HG02588 (cell line): ENCODE measurements around the gene NAV2.

Experiments used
- ATAC-seq: cut with Tn5 transposase; IDR thresholded peaks from one replicate; pipeline ENCODE4 v1.9.1; 2021; ENCODE audit warnings: mild to moderate bottlenecking, moderate library complexity; ENCODE audit not compliant: unreplicated experiment

The NAV2 gene

DNA sequence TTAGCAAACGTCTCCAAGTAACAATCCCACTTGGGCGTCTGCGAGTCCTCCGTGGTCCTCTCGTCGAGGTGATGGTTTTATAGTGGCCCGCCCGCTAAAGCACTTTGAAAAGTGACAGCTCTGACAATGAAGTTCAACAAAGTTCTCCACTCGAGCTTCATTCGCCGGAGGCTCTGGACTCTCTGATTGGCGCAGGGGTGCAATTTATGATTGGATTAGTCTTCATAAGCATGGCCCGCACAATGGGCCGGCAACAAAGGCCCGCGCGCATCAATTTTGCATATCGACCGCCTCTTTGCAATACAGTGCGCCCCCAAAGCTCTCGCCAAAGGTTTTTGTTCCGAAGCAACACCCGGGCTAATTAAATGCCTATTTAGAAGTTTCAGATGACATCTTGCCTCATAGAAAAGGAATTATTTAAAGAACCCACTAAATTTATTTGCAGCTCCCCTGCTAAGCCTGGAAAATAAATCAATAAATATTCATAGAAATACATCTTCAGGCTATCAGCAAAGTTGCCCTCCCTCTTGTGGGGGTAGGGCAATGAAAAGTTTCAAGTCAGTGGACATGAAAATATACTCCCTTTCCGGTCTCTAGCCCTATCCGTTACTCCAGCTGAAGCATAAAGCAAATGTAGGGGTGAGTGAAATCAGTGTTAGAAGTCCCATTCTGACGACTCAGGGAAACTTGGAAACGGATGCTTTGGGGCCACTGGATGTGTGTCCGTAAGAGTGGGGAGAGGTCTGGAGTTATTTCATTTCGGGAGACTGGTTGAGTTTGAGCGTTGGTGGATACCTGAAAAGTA, 448.0 kb downstream of the NAV2 start, which contains the start of gene DBX1:
TSS of gene DBX1 (minus strand) at position 51 of the 805 bp plus-strand sequence. CDS start 151 bp downstream, outside the sequence.
- no peak for ATAC-seq

DNA sequence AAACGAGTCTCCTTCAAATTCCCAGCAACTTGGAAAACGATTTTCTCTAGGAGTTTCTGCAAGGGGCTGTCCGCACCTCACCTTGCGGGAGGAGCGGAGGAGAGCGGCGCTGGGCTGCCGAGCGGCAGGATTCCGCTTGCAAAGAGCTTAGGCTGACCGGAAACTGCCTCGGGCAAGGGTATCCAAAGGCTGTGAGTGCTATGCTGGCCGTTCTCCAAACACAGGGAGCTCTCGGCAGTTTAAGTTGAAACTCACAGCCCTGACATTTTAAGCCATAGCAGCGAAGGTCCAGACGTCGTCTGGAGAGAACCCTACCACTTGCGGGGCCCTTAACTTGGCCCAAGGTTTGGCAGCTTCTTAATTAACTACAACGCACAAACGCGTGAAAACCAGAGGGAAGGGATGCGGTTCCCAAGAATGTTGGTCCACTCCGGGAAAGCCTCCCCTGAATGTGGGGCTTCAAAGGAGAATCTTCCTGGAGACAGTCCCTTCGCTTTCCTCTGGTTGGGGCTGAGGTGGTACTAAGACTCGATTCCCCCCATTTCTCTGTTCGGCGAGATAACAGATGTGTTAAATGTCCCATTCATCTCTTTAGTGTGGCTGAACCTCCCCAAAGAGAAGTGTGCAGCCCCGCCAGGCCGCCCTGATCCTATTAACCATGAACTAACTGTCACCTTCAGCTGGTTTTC, 448.7 kb downstream of the NAV2 start:
- ATAC-seq: no peak

DNA sequence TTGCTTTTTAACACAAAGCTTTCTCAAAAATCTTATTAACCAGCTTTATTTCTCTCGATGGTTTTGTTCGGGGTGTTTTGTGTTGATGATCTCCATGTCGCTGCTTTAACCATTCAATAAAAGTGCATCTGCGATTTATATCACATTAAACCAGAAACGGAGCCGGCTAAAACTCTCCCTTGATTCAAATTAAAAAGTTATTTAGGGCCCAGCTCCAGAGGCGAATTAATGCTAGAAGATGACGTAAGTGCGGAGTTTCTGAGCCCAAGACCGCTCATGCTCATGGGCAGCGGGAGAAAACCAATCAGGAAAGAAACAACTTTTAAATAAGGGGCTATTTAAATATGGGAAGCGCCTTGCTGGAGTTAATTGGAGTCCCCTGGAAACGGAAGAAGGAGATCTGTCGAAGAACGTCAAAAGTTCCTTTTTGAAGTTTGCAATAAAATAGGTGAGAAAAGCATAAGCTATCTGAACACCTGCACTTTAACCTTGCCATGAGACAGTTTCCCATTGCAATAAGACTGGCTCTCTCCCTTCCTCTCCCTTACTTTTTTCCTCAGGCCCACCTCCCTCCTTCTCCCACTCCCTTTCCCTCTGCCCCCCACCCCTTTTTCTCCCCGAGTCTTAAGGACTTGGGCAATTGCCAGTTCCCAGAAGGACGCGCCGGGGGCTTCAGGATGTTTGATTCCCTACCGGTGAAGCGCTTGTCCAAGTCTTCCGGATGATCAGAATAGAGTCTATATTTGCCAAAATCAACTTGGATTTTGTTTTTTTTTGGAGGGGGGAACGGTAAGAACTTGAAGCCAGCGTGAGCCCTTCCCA, 449.5 kb downstream of the NAV2 start:
- no peak for ATAC-seq

DNA sequence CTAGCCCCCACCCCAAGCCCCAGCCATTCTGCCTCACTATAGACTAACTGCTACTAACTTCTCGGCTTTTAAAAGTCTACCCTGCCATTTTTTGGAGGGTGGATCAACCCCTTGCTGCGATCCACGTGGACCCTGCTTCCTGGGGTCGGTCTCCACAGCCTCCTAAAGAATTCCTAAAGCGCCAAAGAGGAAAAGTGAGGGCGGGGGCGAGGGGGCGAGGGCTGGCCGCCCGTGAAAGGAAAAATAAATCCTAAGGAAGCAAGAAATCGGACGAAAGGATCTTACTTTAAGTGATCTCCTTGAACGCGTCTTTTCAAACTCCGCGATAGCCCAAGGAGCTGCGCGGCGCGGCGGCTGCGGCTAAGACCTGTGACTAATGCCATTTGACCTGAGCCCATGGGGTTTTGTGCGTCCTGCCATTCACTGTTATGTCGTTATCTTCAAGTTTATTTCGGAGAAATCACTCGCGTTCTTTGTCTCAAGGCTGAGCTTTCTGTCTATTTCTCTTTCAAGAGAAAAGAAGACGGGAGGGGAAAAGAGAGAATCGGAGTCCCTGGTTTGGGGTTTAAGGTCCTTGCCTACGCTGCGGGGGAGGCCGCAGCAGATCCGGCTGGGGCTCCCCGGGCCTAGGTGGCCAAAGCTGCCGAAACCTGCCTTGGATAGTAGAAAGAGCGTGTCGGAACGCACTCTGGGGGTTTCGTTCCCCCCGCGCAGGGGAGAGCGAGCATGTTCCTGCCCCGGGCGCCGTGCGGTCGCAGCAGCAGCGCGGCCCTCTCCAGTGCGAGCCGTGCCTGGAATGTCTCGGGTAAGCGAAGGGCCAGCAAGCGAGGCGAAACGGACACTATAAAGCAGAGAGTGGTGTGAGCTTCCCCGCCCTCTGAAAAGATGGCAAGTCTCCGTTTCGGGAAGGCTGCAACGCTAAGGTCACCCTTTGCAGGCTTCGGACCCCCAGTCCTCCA, 450.5 kb downstream of the NAV2 start:
- ATAC-seq: no peak

DNA sequence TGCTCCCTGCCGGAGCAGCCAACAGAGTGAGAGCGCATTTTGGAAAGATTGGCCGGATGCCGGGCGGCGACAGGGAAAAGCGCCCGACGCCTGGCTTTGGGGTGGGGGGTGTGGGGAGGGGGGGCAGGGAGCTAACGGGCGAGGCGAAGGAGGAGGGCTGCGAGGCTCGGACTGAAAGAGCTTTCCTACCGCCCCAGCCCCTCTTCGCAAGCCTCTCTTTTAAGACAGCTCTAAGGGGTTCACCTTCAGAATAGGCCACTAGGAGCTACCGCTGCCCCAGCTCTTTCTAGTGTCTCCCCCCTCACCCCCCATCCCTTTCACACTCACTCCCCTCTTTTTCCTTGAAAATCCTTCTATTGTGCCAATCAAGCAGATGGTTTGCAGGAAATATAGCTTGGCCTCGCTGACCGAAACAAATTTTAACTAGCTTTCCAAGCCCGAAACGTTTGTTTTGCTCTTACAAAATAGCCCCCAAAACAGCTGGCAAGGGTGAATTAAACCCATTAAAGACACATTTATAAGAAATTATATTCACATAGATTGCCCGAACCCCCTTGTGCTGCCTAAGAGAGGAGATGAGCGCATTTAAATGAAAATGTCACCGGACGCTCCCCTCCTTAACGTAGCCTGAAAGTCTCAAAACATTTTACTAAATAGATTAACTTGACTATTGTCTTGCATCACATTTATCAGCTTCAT, 451.3 kb downstream of the NAV2 start:
- ATAC-seq: no peak
